Trophoblast cell (in vitro differentiated cells and primary cell): ENCODE data around the gene PTDSS2.
A peak's percentile ranks its signal among the peaks of the same experiment; 100 is the strongest.

Source experiments
- DNase-seq, 2 donors: peaks; one replicate each; pipeline ENCODE4 v3.0.0-alpha.2; 2016
- H2AFZ ChIP-seq: 2 replicates; pipeline ENCODE4 v1.6.1; 2013; ENCODE audit warnings: low read length, moderate library complexity, mild to moderate bottlenecking; ENCODE audit not compliant: insufficient read depth, poor library complexity
- H2AK5ac ChIP-seq: 2 replicates; pipeline ENCODE4 v1.6.1; 2013; ENCODE audit warnings: mild to moderate bottlenecking, low read length
- H2BK120ac ChIP-seq: 2 replicates; pipeline ENCODE4 v1.6.1; 2013; ENCODE audit warnings: low read length, mild to moderate bottlenecking, moderate library complexity; ENCODE audit not compliant: insufficient read depth, poor library complexity
- H2BK12ac ChIP-seq: 2 replicates; pipeline ENCODE4 v1.6.1; 2013; ENCODE audit warnings: mild to moderate bottlenecking, low read length, moderate library complexity
- H2BK5ac ChIP-seq: 2 replicates; pipeline ENCODE4 v1.6.1; 2013; ENCODE audit warnings: low read length, low read depth, moderate library complexity, mild to moderate bottlenecking; ENCODE audit not compliant: poor library complexity
- H3K14ac ChIP-seq: 2 replicates; pipeline ENCODE4 v1.6.1; 2013; ENCODE audit warnings: mild to moderate bottlenecking, low read length
- H3K18ac ChIP-seq: 2 replicates; pipeline ENCODE4 v1.6.1; 2013; ENCODE audit warnings: mild to moderate bottlenecking, low read length
- H3K23ac ChIP-seq: 2 replicates; pipeline ENCODE4 v1.6.1; 2013; ENCODE audit warnings: low read length
- H3K27ac ChIP-seq: 2 replicates; pipeline ENCODE4 v1.5.1; 2013; ENCODE audit warnings: low read depth, mild to moderate bottlenecking, inconsistent platforms, low read length, moderate library complexity
- H3K27me3 ChIP-seq: 2 replicates; pipeline ENCODE4 v1.6.1; 2013; ENCODE audit warnings: inconsistent platforms, mild to moderate bottlenecking, low read length, moderate library complexity; ENCODE audit not compliant: insufficient read depth
- H3K36me3 ChIP-seq, 2 experiments: 1 replicate in 1 of 2; 2 replicates in 1 of 2; pipeline ENCODE4 v1.6.1; 2013; ENCODE audit warnings: low read length in 2 of 2, mild to moderate bottlenecking in 2 of 2, moderate library complexity in 1 of 2; ENCODE audit not compliant: insufficient read depth in 2 of 2, control insufficient read depth in 1 of 2
- H3K4ac ChIP-seq: 2 replicates; pipeline ENCODE4 v1.6.1; 2013; ENCODE audit warnings: low read depth, mild to moderate bottlenecking, low read length, moderate library complexity
- H3K4me1 ChIP-seq, 2 experiments: 1 replicate in 1 of 2; 2 replicates in 1 of 2; pipeline ENCODE4 v1.6.1; 2013; ENCODE audit warnings: low read length in 2 of 2, mild to moderate bottlenecking in 2 of 2, moderate library complexity in 1 of 2; ENCODE audit not compliant: insufficient read depth in 2 of 2, control insufficient read depth in 1 of 2
- H3K4me2 ChIP-seq: 2 replicates; pipeline ENCODE4 v1.6.1; 2013; ENCODE audit warnings: inconsistent platforms, mild to moderate bottlenecking, low read length, moderate library complexity
- H3K4me3 ChIP-seq: 2 replicates; pipeline ENCODE4 v1.5.1; 2013; ENCODE audit warnings: mild to moderate bottlenecking, low read depth, low read length, inconsistent platforms
- H3K79me1 ChIP-seq: one replicate; pipeline ENCODE4 v1.6.1; 2013; ENCODE audit warnings: low read length
- H3K79me2 ChIP-seq: 2 replicates; pipeline ENCODE4 v1.6.1; 2013; ENCODE audit warnings: low read length, mild to moderate bottlenecking; ENCODE audit not compliant: control insufficient read depth, insufficient read depth, poor library complexity
- H3K9ac ChIP-seq: 2 replicates; pipeline ENCODE4 v1.6.1; 2013; ENCODE audit warnings: mild to moderate bottlenecking, low read length
- H3K9me3 ChIP-seq: 2 replicates; pipeline ENCODE4 v1.6.1; 2013; ENCODE audit warnings: low read depth, mild to moderate bottlenecking, control low read depth, inconsistent platforms, low read length; ENCODE audit not compliant: insufficient read depth
- H4K12ac ChIP-seq: 2 replicates; pipeline ENCODE4 v1.6.1; 2013; ENCODE audit warnings: low read depth, mild to moderate bottlenecking, low read length, moderate library complexity
- H4K8ac ChIP-seq: 2 replicates; pipeline ENCODE4 v1.6.1; 2013; ENCODE audit warnings: low read depth, mild to moderate bottlenecking, low read length, moderate library complexity
- H4K91ac ChIP-seq: one replicate; pipeline ENCODE4 v1.6.1; 2013; ENCODE audit warnings: low read depth, mild to moderate bottlenecking, low read length, moderate library complexity
- WGBS: extraction: QIAGEN DNeasy Blood & Tissue Kit; methylation state at CpG from one replicate; pipeline ENCODE4 v1.1.7; 2013; ENCODE audit warnings: missing lambda C conversion rate; ENCODE audit not compliant: insufficient read length, insufficient coverage; ENCODE audit errors: extremely low coverage; 5-methylcytosine and 5-hydroxymethylcytosine counted together

PTDSS2 gene

DNA sequence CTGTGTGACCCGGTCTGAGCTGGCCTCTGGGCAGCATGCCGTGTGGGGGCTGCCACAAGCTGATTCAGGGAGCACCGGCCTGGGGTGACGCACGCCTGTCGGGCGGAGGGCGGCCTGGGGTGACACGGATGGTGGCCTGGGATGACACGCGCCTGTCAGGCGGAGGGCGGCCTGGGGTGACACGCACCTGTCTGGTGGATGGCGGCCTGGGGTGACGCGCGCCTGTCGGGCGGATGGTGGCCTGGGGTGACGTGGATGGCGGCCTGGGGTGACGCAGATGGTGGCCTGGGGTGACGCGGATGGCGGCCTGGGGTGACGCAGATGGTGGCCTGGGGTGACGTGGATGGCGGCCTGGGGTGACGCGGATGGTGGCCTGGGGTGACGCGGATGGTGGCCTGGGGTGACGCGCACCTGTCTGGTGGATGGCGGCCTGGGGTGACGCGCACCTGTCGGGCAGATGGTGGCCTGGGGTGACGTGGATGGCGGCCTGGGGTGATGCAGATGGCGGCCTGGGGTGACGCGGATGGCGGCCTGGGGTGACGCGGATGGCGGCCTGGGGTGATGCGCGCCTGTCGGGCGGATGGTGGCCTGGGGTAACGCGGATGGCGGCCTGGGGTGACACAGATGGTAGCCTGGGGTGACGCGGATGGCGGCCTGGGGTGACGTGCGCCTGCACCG, 21.5 kb downstream of the PTDSS2 start:
- Histone ChIP-seq H3K79me2 (peaks cover 2% of the 10 kb centered on the region), H2AFZ (no peak overlapping the region), H3K27me3 (no peaks in the 10 kb centered on the region), H2BK12ac (no peak overlapping the region), H3K4ac (peak overlapping the region; percentile 1), H2BK120ac (no peak overlapping the region), H3K4me2 (no peak overlapping the region), H3K4me3 (peak overlapping the region; percentile 27), H3K14ac (no peak overlapping the region), H3K9me3 (peaks cover 6% of the 10 kb centered on the region), H3K27ac (no peak overlapping the region), H3K18ac (no peak overlapping the region), H2BK5ac (no peak overlapping the region), H4K91ac (no peak overlapping the region), H3K4me1 (peaks cover 18 to 29% of the 10 kb centered on the region in 2 experiments), H3K23ac (no peak overlapping the region), H3K36me3 (peaks cover 4 to 12% of the 10 kb centered on the region in 2 experiments), H4K8ac (no peak overlapping the region), H3K79me1 (peaks cover 8% of the 10 kb centered on the region), H4K12ac (no peak overlapping the region), H3K9ac (no peak overlapping the region), H2AK5ac (no peak overlapping the region)
- no CpG with 5 or more reads among the region's 61 CpGs for WGBS
- DNase-seq, result no peak

DNA sequence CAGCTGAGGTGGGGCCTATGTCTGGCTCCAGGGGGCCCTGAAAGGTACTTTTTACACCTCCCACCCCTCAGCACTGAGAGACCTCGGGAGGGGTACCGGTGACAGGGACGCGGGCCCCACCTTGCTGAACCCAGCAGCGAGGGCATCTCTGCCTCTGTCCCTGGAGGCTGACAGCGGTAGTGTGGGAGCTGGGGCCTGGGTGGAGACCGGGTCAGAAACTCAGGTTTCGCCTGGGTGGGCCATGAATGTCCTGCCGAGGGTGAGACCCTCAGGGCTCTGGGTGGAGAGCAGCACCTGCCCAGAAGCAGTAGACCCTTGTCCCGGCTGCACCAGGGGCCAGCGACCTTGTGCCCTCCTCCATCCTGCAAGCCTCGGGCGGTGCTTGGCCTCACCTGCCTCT, 22.2 kb downstream of the PTDSS2 start:
- Histone ChIP-seq H4K91ac (no peak overlapping the region), H2BK120ac (no peak overlapping the region), H4K12ac (no peak overlapping the region), H3K27me3 (no peaks in the 10 kb centered on the region), H3K23ac (no peak overlapping the region), H2BK12ac (no peak overlapping the region), H2AK5ac (no peak overlapping the region), H3K4ac (no peak overlapping the region), H3K4me1 (peaks cover 14 to 31% of the 10 kb centered on the region in 2 experiments), H3K27ac (no peak overlapping the region), H3K79me1 (peaks cover 7% of the 10 kb centered on the region), H2AFZ (no peak overlapping the region), H4K8ac (no peak overlapping the region), H2BK5ac (no peak overlapping the region), H3K4me2 (no peak overlapping the region), H3K79me2 (peaks cover 2% of the 10 kb centered on the region), H3K18ac (no peak overlapping the region), H3K14ac (no peak overlapping the region), H3K9me3 (peaks cover 6% of the 10 kb centered on the region), H3K36me3 (peaks cover 4 to 12% of the 10 kb centered on the region in 2 experiments), H3K9ac (no peak overlapping the region), H3K4me3 (no peak overlapping the region)
- DNase-seq, result no peak
- WGBS, result no CpG with 5 or more reads among the region's 13 CpGs

DNA sequence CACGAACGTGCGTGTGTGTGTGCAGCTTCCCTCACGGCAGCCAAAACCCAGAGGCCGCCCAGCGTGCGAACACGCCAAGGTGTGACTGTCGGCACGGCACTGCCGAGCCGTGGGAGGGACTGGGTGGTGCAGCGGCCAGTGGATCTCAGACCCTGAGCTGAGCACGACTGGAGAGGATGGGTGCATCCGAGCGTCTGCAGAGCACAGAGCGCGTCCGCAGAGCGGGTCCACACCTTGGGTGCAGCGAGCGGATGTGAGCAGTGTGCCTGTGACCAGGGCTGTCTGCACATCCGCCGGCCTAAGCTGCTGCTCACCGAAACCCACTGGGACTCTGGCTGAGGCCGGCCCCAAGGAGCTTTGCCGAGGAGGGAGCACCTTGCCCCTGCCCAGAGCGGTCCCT, 22.7 kb downstream of the PTDSS2 start:
- Histone ChIP-seq H3K4ac (no peak overlapping the region), H3K9ac (no peak overlapping the region), H3K9me3 (peaks cover 6% of the 10 kb centered on the region), H3K23ac (no peak overlapping the region), H2BK5ac (no peak overlapping the region), H2AK5ac (no peak overlapping the region), H4K12ac (no peak overlapping the region), H3K18ac (no peak overlapping the region), H4K8ac (no peak overlapping the region), H3K14ac (no peak overlapping the region), H2AFZ (no peak overlapping the region), H3K4me2 (no peak overlapping the region), H3K79me1 (peaks cover 7% of the 10 kb centered on the region), H2BK120ac (no peak overlapping the region), H3K36me3 (peaks cover 4 to 12% of the 10 kb centered on the region in 2 experiments), H3K27me3 (no peaks in the 10 kb centered on the region), H3K79me2 (peaks cover 2% of the 10 kb centered on the region), H3K4me3 (no peak overlapping the region), H3K27ac (no peak overlapping the region), H2BK12ac (no peak overlapping the region), H4K91ac (no peak overlapping the region), H3K4me1 (peaks cover 14 to 30% of the 10 kb centered on the region in 2 experiments)
- no CpG with 5 or more reads among the region's 28 CpGs for WGBS
- no peak for DNase-seq

DNA sequence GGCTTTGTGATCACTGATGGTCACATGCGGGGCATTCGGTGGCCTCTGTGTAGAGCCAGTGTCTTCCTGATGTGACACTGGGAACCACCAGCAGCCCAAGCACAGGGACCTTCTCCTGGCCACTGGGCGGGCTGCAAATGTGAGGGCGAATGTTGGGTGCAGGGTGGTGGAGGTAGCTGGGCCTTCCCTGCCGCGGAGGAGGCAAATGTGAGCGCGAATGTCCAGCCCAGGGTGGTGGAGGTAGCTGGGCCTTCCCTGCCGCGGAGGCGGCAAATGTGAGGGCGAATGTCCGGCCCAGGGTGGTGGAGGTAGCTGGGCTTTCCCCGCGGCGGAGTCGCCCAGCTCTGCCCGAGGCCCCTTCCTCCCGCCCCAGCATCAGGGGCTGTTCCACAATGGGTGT, 23.3 kb downstream of the PTDSS2 start:
- peaks cover 7% of the 10 kb centered on the region for H3K79me1 ChIP-seq
- no peak overlapping the region for H2BK5ac ChIP-seq
- H3K23ac ChIP-seq, result no peak overlapping the region
- H2AFZ ChIP-seq, result no peak overlapping the region
- no peak overlapping the region for H2BK12ac ChIP-seq
- peaks cover 13 to 24% of the 10 kb centered on the region in 2 experiments for H3K4me1 ChIP-seq
- peak overlapping the region; percentile 31 for H3K18ac ChIP-seq
- no peak for DNase-seq
- H3K9ac ChIP-seq, result no peak overlapping the region
- H3K4me3 ChIP-seq, result no peak overlapping the region
- no peak overlapping the region for H4K91ac ChIP-seq
- H3K36me3 ChIP-seq, result peaks cover 4 to 12% of the 10 kb centered on the region in 2 experiments
- no peak overlapping the region for H3K27ac ChIP-seq
- H3K4me2 ChIP-seq, result no peak overlapping the region
- H2BK120ac ChIP-seq, result no peak overlapping the region
- H3K27me3 ChIP-seq, result no peaks in the 10 kb centered on the region
- WGBS, result no CpG with 5 or more reads among the region's 19 CpGs
- no peak overlapping the region for H4K8ac ChIP-seq
- H3K4ac ChIP-seq, result peak overlapping the region; percentile 25
- peaks cover 6% of the 10 kb centered on the region for H3K9me3 ChIP-seq
- no peak overlapping the region for H2AK5ac ChIP-seq
- H3K14ac ChIP-seq, result no peak overlapping the region
- H4K12ac ChIP-seq, result no peak overlapping the region
- peaks cover 2% of the 10 kb centered on the region for H3K79me2 ChIP-seq
